ENCODE data around the gene PPP2R3B.

Gene PPP2R3B

DNA sequence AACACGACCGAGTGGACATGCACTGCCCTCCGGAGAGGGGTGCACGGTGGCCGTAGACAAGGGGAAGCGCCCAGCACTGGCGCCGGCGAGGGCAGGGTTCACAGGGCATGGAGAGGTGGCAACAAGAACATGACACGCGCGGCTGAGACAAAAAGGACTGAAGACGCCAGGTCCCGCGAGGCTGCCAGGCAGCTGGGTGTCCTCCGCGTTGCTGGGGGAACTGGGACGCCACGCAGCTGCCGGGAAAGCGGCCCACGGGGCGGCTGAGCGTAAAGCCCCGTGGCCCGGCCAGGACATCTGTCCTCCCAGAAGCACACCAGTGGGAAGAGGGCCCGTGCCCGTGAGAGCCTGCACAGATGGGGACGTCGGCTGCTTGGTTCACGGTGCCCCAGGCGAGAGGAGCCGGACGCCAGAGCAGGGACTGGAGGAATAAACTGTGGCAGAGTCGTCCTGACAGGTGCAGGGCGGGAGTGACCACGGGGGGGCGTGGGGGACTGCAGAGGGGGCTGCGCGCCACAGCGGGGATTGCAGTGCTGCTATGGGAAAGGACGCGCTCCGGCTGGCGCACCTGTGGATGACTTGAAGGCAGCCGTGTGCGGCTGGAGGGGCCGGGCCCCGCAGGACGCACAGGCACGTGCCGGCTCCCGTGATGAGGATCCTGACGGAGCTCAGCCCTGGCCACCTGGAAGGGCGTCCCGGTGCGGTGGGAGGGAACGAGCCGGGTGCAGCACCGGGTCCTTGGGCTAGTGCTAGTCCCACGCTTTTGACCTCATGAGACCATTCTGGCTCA lies 36.0 kb downstream of the PPP2R3B start:
- TF ChIP-seq CTBP1 (IDR thresholded peaks at IDR 0.05; ENCODE audit: borderline replicate concordance): no peak
- TF ChIP-seq SP1 (IDR thresholded peaks at IDR 0.05): no peak
- TF ChIP-seq BHLHE40 (IDR thresholded peaks at IDR 0.05; ENCODE audit: borderline replicate concordance): no peak
- no peak for TF ChIP-seq FOXK2 (IDR thresholded peaks at IDR 0.05)
- no peak for TF ChIP-seq FOXM1 (IDR thresholded peaks at IDR 0.05; ENCODE audit: borderline replicate concordance)
- TF ChIP-seq ELF4 (IDR thresholded peaks at IDR 0.05): no peak
- no peak for TF ChIP-seq LEF1 (IDR thresholded peaks at IDR 0.05; ENCODE audit: borderline replicate concordance)
- POLR2A ChIA-PET: no interaction called here
- CTCF ChIA-PET: no interaction called here
- no peak for DNase-seq (ENCODE audit: extremely low spot score)

DNA sequence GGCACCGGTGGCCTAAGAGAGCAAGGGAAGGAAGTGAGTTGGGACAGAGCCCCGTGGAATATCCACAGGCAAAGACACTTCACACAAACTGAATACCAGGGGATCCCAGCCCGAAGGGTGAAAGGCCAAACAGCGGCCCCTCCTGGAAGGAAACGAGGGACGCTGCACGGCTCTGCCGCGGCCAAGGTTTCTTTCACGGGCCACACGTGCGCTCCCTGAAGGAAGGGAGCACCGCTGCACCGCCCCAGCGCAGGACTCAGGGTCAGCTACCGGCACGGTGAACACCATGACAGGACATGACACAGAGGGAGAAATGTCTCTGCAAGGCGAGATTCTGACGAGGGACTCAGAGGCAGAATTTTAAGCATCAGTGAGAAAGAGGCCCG lies 36.6 kb downstream of the PPP2R3B start:
- DNase-seq (ENCODE audit: extremely low spot score): no peak
- CTCF ChIA-PET: no interaction called here
- POLR2A ChIA-PET: no interaction called here
- no peak for TF ChIP-seq CTBP1 (IDR thresholded peaks at IDR 0.05; ENCODE audit: borderline replicate concordance)
- no peak for TF ChIP-seq SUZ12 (IDR thresholded peaks at IDR 0.05)
- no peak for TF ChIP-seq FOXM1 (IDR thresholded peaks at IDR 0.05; ENCODE audit: borderline replicate concordance)

DNA sequence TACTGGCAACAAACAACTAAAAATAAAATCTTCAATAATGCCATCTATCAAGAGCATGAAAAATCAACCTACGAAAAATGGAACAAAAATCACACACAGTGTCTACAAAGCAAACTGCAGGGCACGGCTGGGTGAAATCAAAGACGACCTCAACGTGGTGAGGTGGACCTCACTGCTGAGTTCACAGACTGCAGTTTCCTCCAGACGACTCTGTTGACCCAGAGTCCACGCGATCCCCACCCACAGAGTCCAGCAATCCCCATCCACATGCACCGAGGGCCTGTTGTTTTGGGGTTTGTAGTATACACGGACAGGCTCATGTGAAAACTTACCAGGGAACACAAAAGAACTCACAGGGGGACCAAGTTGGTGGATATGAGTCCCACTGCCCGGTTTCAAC lies 37.0 kb downstream of the PPP2R3B start:
- no peak for DNase-seq (ENCODE audit: extremely low spot score)
- TF ChIP-seq FOXM1 (IDR thresholded peaks at IDR 0.05; ENCODE audit: borderline replicate concordance): no peak
- TF ChIP-seq ELF4 (IDR thresholded peaks at IDR 0.05): no peak
- TF ChIP-seq FOXA1 (IDR thresholded peaks at IDR 0.05): no peak
- no peak for TF ChIP-seq CTBP1 (IDR thresholded peaks at IDR 0.05; ENCODE audit: borderline replicate concordance)
- TF ChIP-seq L3MBTL2 (conservative IDR thresholded peaks at IDR 0.05): no peak
- TF ChIP-seq NFRKB (IDR thresholded peaks at IDR 0.05): no peak
- TF ChIP-seq LEF1 (IDR thresholded peaks at IDR 0.05; ENCODE audit: borderline replicate concordance): no peak
- no peak for TF ChIP-seq ARNT (IDR thresholded peaks at IDR 0.05)
- TF ChIP-seq HDGF (IDR thresholded peaks at IDR 0.05; ENCODE audit: borderline replicate concordance): no peak
- TF ChIP-seq SUZ12 (IDR thresholded peaks at IDR 0.05): no peak
- TF ChIP-seq, protein P1, sequence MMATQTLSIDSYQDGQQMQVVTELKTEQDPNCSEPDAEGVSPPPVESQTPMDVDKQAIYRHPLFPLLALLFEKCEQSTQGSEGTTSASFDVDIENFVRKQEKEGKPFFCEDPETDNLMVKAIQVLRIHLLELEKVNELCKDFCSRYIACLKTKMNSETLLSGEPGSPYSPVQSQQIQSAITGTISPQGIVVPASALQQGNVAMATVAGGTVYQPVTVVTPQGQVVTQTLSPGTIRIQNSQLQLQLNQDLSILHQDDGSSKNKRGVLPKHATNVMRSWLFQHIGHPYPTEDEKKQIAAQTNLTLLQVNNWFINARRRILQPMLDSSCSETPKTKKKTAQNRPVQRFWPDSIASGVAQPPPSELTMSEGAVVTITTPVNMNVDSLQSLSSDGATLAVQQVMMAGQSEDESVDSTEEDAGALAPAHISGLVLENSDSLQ (IDR thresholded peaks at IDR 0.05): no peak
- TF ChIP-seq BHLHE40 (IDR thresholded peaks at IDR 0.05; ENCODE audit: borderline replicate concordance): no peak
- TF ChIP-seq FOXK2 (IDR thresholded peaks at IDR 0.05): no peak
- TF ChIP-seq SP1 (IDR thresholded peaks at IDR 0.05): no peak
- no peak for TF ChIP-seq TARDBP (IDR thresholded peaks at IDR 0.05)
- ChIA-PET POLR2A (no interaction called here), CTCF (no interaction called here)

DNA sequence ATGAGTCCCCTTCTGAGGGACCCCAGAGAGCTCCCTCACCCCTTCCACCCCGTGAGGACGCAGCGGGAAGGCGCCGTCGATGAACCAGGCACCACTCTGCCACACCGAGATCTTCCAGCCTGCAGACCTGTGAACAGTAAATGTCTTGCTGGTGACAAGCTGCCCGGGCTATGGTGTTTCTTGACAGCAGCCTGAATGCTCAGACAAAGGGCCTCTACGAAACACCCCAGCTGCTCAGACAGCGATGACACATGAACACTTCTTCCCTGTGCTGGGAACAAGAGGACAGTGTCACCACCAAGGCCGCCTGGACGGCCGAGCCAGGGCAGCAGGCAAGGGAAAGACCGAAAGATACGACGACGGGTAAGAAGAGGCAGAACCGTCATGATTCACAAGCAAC lies 37.5 kb downstream of the PPP2R3B start:
- TF ChIP-seq, protein P1 (IDR thresholded peaks at IDR 0.05): no peak
- TF ChIP-seq FOXA1 (IDR thresholded peaks at IDR 0.05) (no peak), ZNF384 (IDR thresholded peaks at IDR 0.05) (no peak), ELF4 (IDR thresholded peaks at IDR 0.05) (no peak)
- CTCF ChIA-PET: no interaction called here
- POLR2A ChIA-PET: no interaction called here
- DNase-seq (ENCODE audit: extremely low spot score): no peak

DNA sequence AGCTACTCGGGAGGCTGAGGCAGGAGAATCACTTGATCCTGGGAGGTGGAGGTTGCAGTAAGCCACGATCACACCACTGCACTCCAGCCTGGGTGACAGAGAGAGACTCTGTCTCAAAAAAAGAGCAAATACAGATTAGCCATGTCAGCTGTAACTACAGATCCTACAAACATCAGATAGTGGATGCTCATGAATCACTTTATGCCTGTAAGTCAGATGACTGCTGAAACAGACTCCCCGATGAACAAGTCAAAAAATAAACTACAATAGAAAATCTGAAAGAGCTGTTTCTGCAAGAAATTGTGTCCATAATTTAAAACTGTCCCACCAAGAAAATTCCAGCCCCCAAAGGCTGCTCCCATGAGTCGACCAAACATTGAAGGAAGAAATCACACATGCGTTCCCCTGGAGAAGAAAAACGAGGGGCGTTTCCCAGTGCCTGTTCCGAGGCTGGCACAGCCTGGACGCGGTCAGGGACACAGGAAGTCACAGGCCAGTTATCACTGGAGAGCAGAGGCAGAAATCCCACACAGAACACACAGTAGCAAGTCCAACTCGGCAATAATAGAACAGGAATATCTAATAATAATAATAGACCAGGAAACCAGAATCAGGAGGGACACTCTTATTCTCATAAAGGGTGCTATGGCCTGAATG lies 38.1 kb downstream of the PPP2R3B start:
- no peak for TF ChIP-seq LEF1 (IDR thresholded peaks at IDR 0.05; ENCODE audit: borderline replicate concordance)
- TF ChIP-seq BHLHE40 (IDR thresholded peaks at IDR 0.05; ENCODE audit: borderline replicate concordance): no peak
- ChIA-PET POLR2A (no interaction called here), CTCF (no interaction called here)
- DNase-seq (ENCODE audit: extremely low spot score): no peak

DNA sequence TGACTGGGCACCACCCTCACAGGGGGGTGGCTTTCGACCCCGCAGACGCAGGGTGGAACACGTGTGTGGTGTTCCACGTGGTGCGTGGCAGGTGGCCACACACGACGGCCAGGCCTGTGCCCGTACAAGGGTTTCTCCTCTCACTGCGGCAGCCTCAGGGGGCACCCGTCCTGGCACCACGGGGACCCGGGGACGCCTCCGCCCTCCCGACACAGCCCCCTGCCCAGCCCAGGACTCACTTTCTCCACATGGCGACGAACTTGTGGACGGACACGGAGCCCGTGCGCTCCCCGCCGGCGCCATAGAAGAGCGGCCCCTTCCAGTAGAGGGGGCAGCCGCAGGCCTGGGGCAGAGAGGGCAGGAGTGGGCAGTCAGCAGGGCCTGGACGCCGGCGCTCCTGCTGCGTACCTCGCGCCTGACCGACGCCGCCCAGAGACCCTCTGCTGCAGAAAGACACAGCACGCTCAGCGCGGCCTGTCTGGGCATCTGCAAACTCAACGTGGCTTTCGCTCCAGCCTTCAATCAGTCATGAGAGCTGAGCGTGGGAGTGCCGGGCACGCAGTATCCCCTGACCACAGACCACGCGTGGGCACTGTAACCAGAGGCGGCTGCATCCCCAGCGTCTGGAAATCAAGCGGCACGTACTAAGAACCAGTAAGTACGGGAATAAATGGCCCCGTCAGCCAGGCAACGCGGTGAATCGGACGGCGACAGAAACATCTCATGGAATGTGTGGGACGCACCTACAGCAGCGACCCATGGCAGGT lies 39.2 kb downstream of the PPP2R3B start:
- CTCF ChIA-PET: no interaction called here
- no peak for DNase-seq (ENCODE audit: extremely low spot score)
- TF ChIP-seq HDGF (IDR thresholded peaks at IDR 0.05; ENCODE audit: borderline replicate concordance) (no peak), ZNF384 (IDR thresholded peaks at IDR 0.05) (no peak), ARNT (IDR thresholded peaks at IDR 0.05) (no peak), FOXK2 (IDR thresholded peaks at IDR 0.05) (no peak), L3MBTL2 (conservative IDR thresholded peaks at IDR 0.05) (no peak), BHLHE40 (IDR thresholded peaks at IDR 0.05; ENCODE audit: borderline replicate concordance) (no peak), LEF1 (IDR thresholded peaks at IDR 0.05; ENCODE audit: borderline replicate concordance) (no peak), SUZ12 (IDR thresholded peaks at IDR 0.05) (no peak)
- TF ChIP-seq, protein P1 (IDR thresholded peaks at IDR 0.05): no peak
- POLR2A ChIA-PET: no interaction called here
